SU-DHL-6 (cell line): ENCODE results near the gene PPARA.

ENCODE experiments used
- H2AFZ ChIP-seq: fragments of 200-600 bp; sonication (generic); 2 replicates; pipeline ENCODE4 v1.6.1; 2014; ENCODE audit warnings: low read depth, mild to moderate bottlenecking, moderate library complexity, mixed read lengths, antibody characterized with exemption, low read length; ENCODE audit not compliant: severe bottlenecking
- H3F3A ChIP-seq: fragments of 200-600 bp; shearing (Covaris generic); 2 replicates; pipeline ENCODE4 v1.6.0; 2016; ENCODE audit warnings: antibody characterized with exemption, mild to moderate bottlenecking; ENCODE audit not compliant: insufficient read depth
- H3K27ac ChIP-seq: fragments of 200-600 bp; sonication (generic); 2 replicates; pipeline ENCODE4 v1.5.1; 2016; ENCODE audit warnings: low read depth, mild to moderate bottlenecking, low read length, moderate library complexity, mixed read lengths
- H3K27me3 ChIP-seq: fragments of 200-600 bp; sonication (generic), shearing (Covaris generic); 2 replicates; pipeline ENCODE4 v1.6.0; 2014; ENCODE audit warnings: mild to moderate bottlenecking, low read length
- H3K36me3 ChIP-seq: fragments of 200-600 bp; sonication (generic); 2 replicates; pipeline ENCODE4 v1.6.1; 2014; ENCODE audit warnings: mild to moderate bottlenecking, low read length, mixed read lengths
- H3K4me2 ChIP-seq: fragments of 300-600, 200-600 bp; shearing (Covaris generic), sonication (generic); 2 replicates; pipeline ENCODE4 v1.6.0; 2014; ENCODE audit warnings: low read length, low read depth, mild to moderate bottlenecking; ENCODE audit not compliant: poor library complexity, severe bottlenecking
- H3K4me3 ChIP-seq: fragments of 200-600 bp; sonication (generic); 2 replicates; pipeline ENCODE4 v1.5.1; 2014; ENCODE audit warnings: antibody characterized with exemption, low read length, mild to moderate bottlenecking, mixed read lengths; ENCODE audit not compliant: insufficient read depth, poor library complexity, severe bottlenecking
- H3K79me2 ChIP-seq: fragments of 200-600 bp; sonication (generic); 2 replicates; pipeline ENCODE4 v1.6.1; 2014; ENCODE audit warnings: mild to moderate bottlenecking, low read length, moderate library complexity; ENCODE audit not compliant: insufficient read depth
- H3K9ac ChIP-seq: fragments of 200-600 bp; sonication (generic); 2 replicates; pipeline ENCODE4 v1.7.0; 2014; ENCODE audit warnings: mild to moderate bottlenecking, low read length
- H3K9me2 ChIP-seq: fragments of 200-600 bp; sonication (generic); replicated peaks from 2 replicates; pipeline ENCODE4 v1.6.1; 2014; ENCODE audit warnings: low read length; ENCODE audit not compliant: insufficient read depth
- H3K9me3 ChIP-seq: fragments of 200-600 bp; sonication (generic); 2 replicates; pipeline ENCODE4 v1.6.1; 2014; ENCODE audit warnings: low read length, mixed read lengths; ENCODE audit not compliant: insufficient read depth
- H4K20me1 ChIP-seq: fragments of 200-600 bp; sonication (generic); 2 replicates; pipeline ENCODE4 v1.6.1; 2014; ENCODE audit warnings: low read depth, mild to moderate bottlenecking, antibody characterized with exemption, low read length, moderate library complexity, mixed read lengths
- EZH2phosphoT487 ChIP-seq: fragments of 200-600 bp; sonication (generic), shearing (Covaris generic); conservative IDR thresholded peaks from 2 replicates; pipeline ENCODE4 v1.6.1; 2018; ENCODE audit warnings: mild to moderate bottlenecking, antibody characterized with exemption, low read length, moderate library complexity, mixed read lengths
- TF ChIP-seq, protein P1 (sequence below): fragments of 200-600 bp; sonication (generic); IDR thresholded peaks from one replicate; pipeline ENCODE4 v1.5.1; 2017; ENCODE audit warnings: antibody characterized with exemption, mild to moderate bottlenecking, low read length, moderate library complexity; ENCODE audit not compliant: insufficient read depth, poor library complexity, severe bottlenecking

The PPARA gene

DNA sequence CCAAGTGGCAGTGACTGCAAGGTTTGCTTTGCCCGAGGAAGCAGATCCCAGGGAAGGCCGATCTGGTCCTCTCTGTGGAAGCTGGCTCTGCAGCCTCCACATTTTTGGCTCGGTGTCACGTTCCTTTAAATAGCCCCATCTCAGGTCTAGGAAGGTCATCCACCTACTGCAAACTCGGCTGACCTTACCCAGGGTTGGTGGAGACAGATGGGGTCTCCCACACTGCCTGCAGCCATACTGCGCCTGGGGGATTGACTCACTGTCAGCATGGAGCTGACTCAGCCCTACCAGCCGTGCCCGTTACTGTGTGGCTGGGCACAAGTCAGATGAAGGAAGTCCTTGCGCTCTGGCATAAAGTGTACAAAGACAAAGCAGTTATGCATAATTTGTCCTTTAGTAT lies 82.9 kb downstream of the PPARA start:
- H3K27me3 ChIP-seq = no peaks in the 10 kb centered on the region
- no peak overlapping the region for H3K4me3 ChIP-seq
- no peaks in the 10 kb centered on the region for H3K9me2 ChIP-seq
- H2AFZ ChIP-seq = no peak overlapping the region
- no peaks in the 10 kb centered on the region for H3K36me3 ChIP-seq
- H3F3A ChIP-seq = no peaks in the 10 kb centered on the region
- no peak overlapping the region for H3K27ac ChIP-seq
- H4K20me1 ChIP-seq = no peaks in the 10 kb centered on the region
- H3K79me2 ChIP-seq = no peaks in the 10 kb centered on the region
- H3K9ac ChIP-seq = no peak overlapping the region
- TF ChIP-seq EZH2phosphoT487 = no peak
- TF ChIP-seq, protein P1, sequence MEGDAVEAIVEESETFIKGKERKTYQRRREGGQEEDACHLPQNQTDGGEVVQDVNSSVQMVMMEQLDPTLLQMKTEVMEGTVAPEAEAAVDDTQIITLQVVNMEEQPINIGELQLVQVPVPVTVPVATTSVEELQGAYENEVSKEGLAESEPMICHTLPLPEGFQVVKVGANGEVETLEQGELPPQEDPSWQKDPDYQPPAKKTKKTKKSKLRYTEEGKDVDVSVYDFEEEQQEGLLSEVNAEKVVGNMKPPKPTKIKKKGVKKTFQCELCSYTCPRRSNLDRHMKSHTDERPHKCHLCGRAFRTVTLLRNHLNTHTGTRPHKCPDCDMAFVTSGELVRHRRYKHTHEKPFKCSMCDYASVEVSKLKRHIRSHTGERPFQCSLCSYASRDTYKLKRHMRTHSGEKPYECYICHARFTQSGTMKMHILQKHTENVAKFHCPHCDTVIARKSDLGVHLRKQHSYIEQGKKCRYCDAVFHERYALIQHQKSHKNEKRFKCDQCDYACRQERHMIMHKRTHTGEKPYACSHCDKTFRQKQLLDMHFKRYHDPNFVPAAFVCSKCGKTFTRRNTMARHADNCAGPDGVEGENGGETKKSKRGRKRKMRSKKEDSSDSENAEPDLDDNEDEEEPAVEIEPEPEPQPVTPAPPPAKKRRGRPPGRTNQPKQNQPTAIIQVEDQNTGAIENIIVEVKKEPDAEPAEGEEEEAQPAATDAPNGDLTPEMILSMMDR = no peak
- no peak overlapping the region for H3K4me2 ChIP-seq
- no peaks in the 10 kb centered on the region for H3K9me3 ChIP-seq

DNA sequence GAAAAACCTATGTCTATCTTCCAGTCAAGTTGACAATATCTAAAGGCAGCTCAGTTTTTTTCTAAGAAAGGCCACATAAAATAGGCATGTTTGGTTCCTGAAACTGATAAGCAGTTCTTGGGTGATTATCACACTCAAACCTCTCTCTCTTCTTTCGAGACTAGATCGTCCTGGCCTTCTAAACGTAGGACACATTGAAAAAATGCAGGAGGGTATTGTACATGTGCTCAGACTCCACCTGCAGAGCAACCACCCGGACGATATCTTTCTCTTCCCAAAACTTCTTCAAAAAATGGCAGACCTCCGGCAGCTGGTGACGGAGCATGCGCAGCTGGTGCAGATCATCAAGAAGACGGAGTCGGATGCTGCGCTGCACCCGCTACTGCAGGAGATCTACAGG lies 84.6 kb downstream of the PPARA start:
- Histone ChIP-seq H3K36me3 (no peaks in the 10 kb centered on the region), H3K4me3 (no peak overlapping the region), H3K4me2 (no peak overlapping the region), H2AFZ (no peak overlapping the region), H3K9ac (no peak overlapping the region), H4K20me1 (no peaks in the 10 kb centered on the region), H3K79me2 (no peaks in the 10 kb centered on the region), H3K27me3 (no peaks in the 10 kb centered on the region), H3K9me2 (no peaks in the 10 kb centered on the region), H3K9me3 (no peaks in the 10 kb centered on the region), H3F3A (no peaks in the 10 kb centered on the region), H3K27ac (no peak overlapping the region)
- TF ChIP-seq EZH2phosphoT487 = no peak
- TF ChIP-seq, protein P1 = no peak

DNA sequence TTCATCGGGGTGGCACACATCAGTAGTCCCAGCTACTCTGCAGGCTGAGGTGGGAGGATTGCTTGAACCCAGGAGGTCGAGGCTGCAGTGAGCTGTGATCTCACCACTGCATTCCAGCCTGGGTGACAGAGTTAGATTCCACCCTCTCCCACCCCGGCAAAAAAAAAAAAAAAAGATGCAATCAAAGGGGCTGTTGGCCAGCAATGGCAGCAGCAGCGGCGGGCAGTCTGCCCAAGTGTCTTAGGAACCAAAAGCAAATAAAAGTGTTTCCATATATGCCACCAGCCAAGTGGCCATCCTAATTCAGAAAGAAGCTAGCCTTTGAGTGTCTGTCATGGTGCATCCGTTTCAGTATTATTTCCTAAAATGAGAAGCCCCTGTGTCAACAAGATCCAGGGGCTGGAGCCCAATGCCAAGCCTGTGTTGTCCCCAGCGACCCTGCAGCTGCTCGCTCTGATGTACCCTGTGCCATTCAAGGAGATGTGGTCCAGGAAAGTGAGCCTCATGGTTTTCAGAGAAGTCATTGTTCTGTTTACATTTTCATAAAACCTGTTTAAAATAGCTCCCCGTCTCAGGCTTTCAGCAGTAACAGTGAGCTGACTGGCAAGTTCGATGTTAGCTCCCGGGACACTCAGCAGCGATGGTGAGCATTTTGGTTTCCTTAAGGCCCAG lies 87.3 kb downstream of the PPARA start:
- TF ChIP-seq, protein P1 = no peak
- TF ChIP-seq EZH2phosphoT487 = no peak

More for the DNA sequence above, 87.3 kb downstream of the PPARA start:
- Histone ChIP-seq H3K36me3 (no peaks in the 10 kb centered on the region), H3K79me2 (no peaks in the 10 kb centered on the region), H3K9me3 (no peaks in the 10 kb centered on the region), H3F3A (no peaks in the 10 kb centered on the region), H3K27ac (no peak overlapping the region), H4K20me1 (no peaks in the 10 kb centered on the region), H3K9ac (no peak overlapping the region), H2AFZ (no peak overlapping the region), H3K27me3 (no peaks in the 10 kb centered on the region), H3K4me2 (no peak overlapping the region), H3K4me3 (no peak overlapping the region), H3K9me2 (no peaks in the 10 kb centered on the region)
